Activated CD4-positive, alpha-beta memory T cell treated with anti-CD3 and anti-CD28 coated beads for 36 hours (primary cell): Measurements from ENCODE around the gene ZNF804B. TPM values are rescaled to one million over a fixed set of nuclear protein-coding genes. Genes with fewer than 3 reads are reported as not detected.

Source experiments
- CTCF ChIA-PET: fragments of 350-600 bp; sonication (Branson Sonifier 250); formaldehyde crosslinking; loops from one replicate; lab custom pipeline; 2021; ENCODE audit warnings: antibody characterized with exemption, inconsistent platforms; lab: Charles Lee
- POLR2A ChIA-PET: fragments of 350-600 bp; sonication (Branson Sonifier 250); formaldehyde crosslinking; loops from one replicate; lab custom pipeline; 2021; ENCODE audit warnings: antibody characterized with exemption; lab: Charles Lee
- DNase-seq: peaks from one replicate; pipeline ENCODE4 v3.0.0-alpha.2; 2020
- H3K27ac Mint-ChIP-seq: one replicate; pipeline ENCODE4 v1.8.0; 2021; ENCODE audit warnings: mixed read lengths
- H3K27me3 Mint-ChIP-seq: one replicate; pipeline ENCODE4 v1.8.0; 2021; ENCODE audit warnings: mixed read lengths
- H3K36me3 Mint-ChIP-seq: one replicate; pipeline ENCODE4 v1.8.0; 2021; ENCODE audit warnings: mixed read lengths
- H3K4me1 Mint-ChIP-seq: one replicate; pipeline ENCODE4 v1.8.0; 2021; ENCODE audit warnings: low read depth, mixed read lengths
- H3K4me3 Mint-ChIP-seq: one replicate; pipeline ENCODE4 v1.8.0; 2021; ENCODE audit warnings: mild to moderate bottlenecking, mixed read lengths
- H3K9me3 Mint-ChIP-seq: one replicate; pipeline ENCODE4 v1.8.0; 2021; ENCODE audit warnings: mixed read lengths
- intact Hi-C: fragments of 100-400 bp; cut with micrococcal nuclease; formaldehyde crosslinking; loops from one replicate; pipeline ENCODE4 v1.15.1; 2023
- total RNA-seq, 2 experiments: library from RNA; stranded (reverse); gene quantifications; one replicate each; pipeline ENCODE4 v1.2.3, GENCODE V29; 2021

ZNF804B gene
- not detected for total RNA-seq

DNA sequence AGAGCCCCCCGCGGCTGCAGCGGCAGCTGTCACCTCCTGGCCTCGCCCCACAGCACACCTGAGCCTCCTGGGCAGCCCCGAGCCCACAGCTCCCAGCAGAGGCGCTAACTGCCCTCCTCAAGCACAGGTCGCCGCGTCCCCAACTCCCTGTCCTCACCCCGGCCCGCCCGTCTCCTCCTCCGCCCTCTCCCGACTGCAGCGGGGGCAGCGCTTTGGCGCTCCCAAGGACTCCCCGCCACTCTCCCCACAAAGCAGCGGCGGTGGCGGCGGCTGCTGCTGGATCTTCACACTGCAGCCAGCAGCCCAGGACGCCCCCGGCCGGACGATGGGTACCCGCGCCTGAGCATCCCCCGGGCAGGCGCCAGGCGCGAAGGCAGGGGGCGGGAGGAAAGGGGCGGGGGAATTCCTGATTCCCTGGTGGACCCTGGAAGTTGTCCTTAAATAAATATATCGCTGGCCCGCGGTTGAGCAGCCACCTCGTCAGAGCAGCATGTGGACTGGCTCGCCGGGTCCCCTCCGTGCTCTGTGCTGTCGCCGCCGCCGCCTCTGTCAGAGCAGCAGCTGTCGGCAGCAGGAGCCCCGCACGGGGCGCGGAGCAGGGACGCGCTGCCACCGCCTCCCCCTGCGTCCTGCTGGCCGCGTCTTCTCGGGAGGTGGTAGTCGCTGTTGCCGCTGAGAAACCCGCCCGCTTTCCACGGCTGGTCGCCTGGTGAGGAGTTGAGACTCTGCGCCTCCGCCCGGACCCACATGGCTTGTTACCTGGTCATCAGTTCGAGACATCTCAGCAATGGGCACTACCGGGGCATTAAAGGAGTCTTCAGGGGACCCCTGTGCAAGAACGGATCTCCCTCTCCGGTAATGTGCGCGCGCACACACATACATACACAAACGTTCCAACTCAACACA is at the start of gene ZNF804B:
TSS of gene ZNF804B (plus strand) at position 471 of the 906 bp plus-strand sequence. CDS start at position 748, 277 bp downstream.
- ChIA-PET POLR2A (no interaction called here), CTCF (no interaction called here)
- Mint-ChIP-seq H3K36me3 (no peaks in the 10 kb centered on the region), H3K4me3 (no peak within 1 kb of the TSS), H3K9me3 (no peaks in the 10 kb centered on the region), H3K4me1 (peaks cover 9% of the 10 kb centered on the region), H3K27ac (no peak within 1 kb of the TSS), H3K27me3 (peaks cover 31% of the 10 kb centered on the region)
- DNase-seq = peak; percentile 13
- intact Hi-C loops = loop anchor here (10.0 kb wide), 1 partner anchor 215 kb away; no protein-coding TSS in a partner anchor

- intact Hi-C loops = no loop called here
Measured at GRCh38 chr7:88735920-88736319, 23.6 kb upstream of the ZNF804B start.

DNA sequence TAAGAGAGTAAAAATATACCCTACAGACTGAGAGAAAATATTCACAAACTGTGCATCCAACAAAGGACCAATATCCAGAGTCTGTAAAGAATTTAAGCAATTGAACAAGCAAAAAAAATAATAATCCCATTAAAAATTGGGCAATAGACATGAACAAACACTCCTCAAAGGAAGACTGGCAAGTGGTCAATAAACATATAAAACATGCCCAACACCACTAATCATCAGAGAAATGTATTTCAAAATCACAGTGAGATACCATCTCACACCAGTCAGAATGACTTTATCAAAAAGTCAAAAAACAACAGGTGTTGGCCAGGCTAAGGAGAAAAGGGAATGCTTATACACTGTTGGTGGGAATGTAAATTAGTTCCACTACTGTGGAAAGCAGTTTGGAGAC is 21.9 kb upstream of the ZNF804B start:
- H3K27ac Mint-ChIP-seq = no peak overlapping the region
- intact Hi-C loops = no loop called here
- ChIA-PET POLR2A (no interaction called here), CTCF (no interaction called here)
- no peaks in the 10 kb centered on the region for H3K9me3 Mint-ChIP-seq
- no peaks in the 10 kb centered on the region for H3K4me1 Mint-ChIP-seq
- no peaks in the 10 kb centered on the region for H3K36me3 Mint-ChIP-seq
- DNase-seq = no peak
- no peaks in the 10 kb centered on the region for H3K27me3 Mint-ChIP-seq
- no peak overlapping the region for H3K4me3 Mint-ChIP-seq

More at GRCh38 chr7:88735920-88736319, 23.6 kb upstream of the ZNF804B start:
- Mint-ChIP-seq H3K27me3 (no peaks in the 10 kb centered on the region), H3K4me3 (no peak overlapping the region), H3K9me3 (no peaks in the 10 kb centered on the region), H3K27ac (no peak overlapping the region), H3K36me3 (no peaks in the 10 kb centered on the region), H3K4me1 (no peaks in the 10 kb centered on the region)
- CTCF ChIA-PET = no interaction called here
- POLR2A ChIA-PET = no interaction called here
- DNase-seq = no peak

GRCh38 chr7:88746126-88746525 is 13.4 kb upstream of the ZNF804B start:
- H3K9me3 Mint-ChIP-seq = no peaks in the 10 kb centered on the region
- no peak for DNase-seq
- POLR2A ChIA-PET = no interaction called here
- H3K27me3 Mint-ChIP-seq = no peaks in the 10 kb centered on the region
- intact Hi-C loops = no loop called here
- CTCF ChIA-PET = no interaction called here
- no peak overlapping the region for H3K4me3 Mint-ChIP-seq
- H3K36me3 Mint-ChIP-seq = no peaks in the 10 kb centered on the region
- no peak overlapping the region for H3K27ac Mint-ChIP-seq
- no peaks in the 10 kb centered on the region for H3K4me1 Mint-ChIP-seq

GRCh38 chr7:88756802-88757201 is 2.7 kb upstream of the ZNF804B start:
- DNase-seq = no peak
- ChIA-PET POLR2A (no interaction called here), CTCF (no interaction called here)
- peaks cover 34% of the 10 kb centered on the region for H3K27me3 Mint-ChIP-seq
- peaks cover 9% of the 10 kb centered on the region for H3K4me1 Mint-ChIP-seq
- H3K9me3 Mint-ChIP-seq = no peaks in the 10 kb centered on the region
- intact Hi-C loops = no loop called here
- H3K27ac Mint-ChIP-seq = no peak overlapping the region
- H3K36me3 Mint-ChIP-seq = no peaks in the 10 kb centered on the region
- no peak overlapping the region for H3K4me3 Mint-ChIP-seq

DNA sequence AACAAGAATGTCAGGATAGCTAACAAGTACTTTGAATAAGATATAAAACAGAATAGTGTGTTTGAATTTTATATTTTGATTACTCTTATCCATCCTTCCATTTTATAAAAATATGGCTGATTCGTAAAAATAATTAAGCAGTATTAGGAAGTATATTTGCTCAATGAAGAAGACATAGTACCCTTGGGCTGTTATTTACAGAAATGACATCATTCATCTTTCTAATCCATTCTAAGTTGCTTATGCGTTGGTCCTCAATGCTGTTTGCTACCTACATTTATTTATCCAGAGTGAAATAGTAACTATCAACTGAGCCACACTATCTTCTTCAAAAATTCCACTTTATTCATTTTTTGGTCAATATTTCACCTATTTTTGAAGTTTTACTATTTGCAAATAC is 2.1 kb upstream of the ZNF804B start:
- intact Hi-C loops = no loop called here
- no peak for DNase-seq
- no peaks in the 10 kb centered on the region for H3K9me3 Mint-ChIP-seq
- POLR2A ChIA-PET = no interaction called here
- CTCF ChIA-PET = no interaction called here
- H3K4me3 Mint-ChIP-seq = no peak overlapping the region
- H3K36me3 Mint-ChIP-seq = no peaks in the 10 kb centered on the region
- H3K27ac Mint-ChIP-seq = no peak overlapping the region
- peaks cover 35% of the 10 kb centered on the region for H3K27me3 Mint-ChIP-seq
- peaks cover 9% of the 10 kb centered on the region for H3K4me1 Mint-ChIP-seq

GRCh38 chr7:88758381-88759229 is 895 bp upstream of the ZNF804B start:
- Mint-ChIP-seq H3K36me3 (no peaks in the 10 kb centered on the region), H3K27ac (no peak overlapping the region), H3K27me3 (peaks cover 35% of the 10 kb centered on the region), H3K4me1 (peaks cover 9% of the 10 kb centered on the region), H3K9me3 (no peaks in the 10 kb centered on the region), H3K4me3 (no peak overlapping the region)
- ChIA-PET CTCF (no interaction called here), POLR2A (no interaction called here)
- intact Hi-C loops = no loop called here
- DNase-seq = peak; percentile 19

DNA sequence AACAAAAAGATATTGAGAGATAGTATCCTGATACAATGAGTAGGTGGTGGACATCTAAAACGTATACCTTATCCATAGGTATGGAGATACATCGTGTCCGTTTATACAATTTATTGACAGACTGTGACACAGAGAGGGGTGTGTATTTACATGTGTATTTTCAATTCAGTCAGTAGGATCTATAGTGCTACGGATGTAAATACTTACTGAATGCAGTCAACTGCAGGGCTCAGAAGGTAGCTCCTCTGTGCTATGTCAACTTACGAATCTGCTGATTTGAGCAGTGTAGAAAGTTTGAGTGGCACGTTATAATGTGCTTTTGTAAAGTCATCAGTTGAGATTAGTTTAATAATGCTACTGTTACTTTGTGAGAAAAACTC is 626 bp downstream of the ZNF804B start:
- no peak for DNase-seq
- H3K4me3 Mint-ChIP-seq = no peak overlapping the region
- H3K4me1 Mint-ChIP-seq = peaks cover 9% of the 10 kb centered on the region
- POLR2A ChIA-PET = no interaction called here
- H3K9me3 Mint-ChIP-seq = no peaks in the 10 kb centered on the region
- H3K27me3 Mint-ChIP-seq = peaks cover 28% of the 10 kb centered on the region
- H3K36me3 Mint-ChIP-seq = no peaks in the 10 kb centered on the region
- intact Hi-C loops = loop anchor here (10.0 kb wide), 1 partner anchor 215 kb away; no protein-coding TSS in a partner anchor
- no peak overlapping the region for H3K27ac Mint-ChIP-seq
- CTCF ChIA-PET = no interaction called here

GRCh38 chr7:88761779-88762178 is 2.3 kb downstream of the ZNF804B start:
- ChIA-PET POLR2A (no interaction called here), CTCF (no interaction called here)
- DNase-seq = no peak
- H3K27me3 Mint-ChIP-seq = peaks cover 25% of the 10 kb centered on the region
- intact Hi-C loops = loop anchor here (10.0 kb wide), 1 partner anchor 217 kb away; no protein-coding TSS in a partner anchor
- H3K4me1 Mint-ChIP-seq = peaks cover 9% of the 10 kb centered on the region
- no peak overlapping the region for H3K4me3 Mint-ChIP-seq
- no peak overlapping the region for H3K27ac Mint-ChIP-seq
- H3K9me3 Mint-ChIP-seq = no peaks in the 10 kb centered on the region
- no peaks in the 10 kb centered on the region for H3K36me3 Mint-ChIP-seq

DNA sequence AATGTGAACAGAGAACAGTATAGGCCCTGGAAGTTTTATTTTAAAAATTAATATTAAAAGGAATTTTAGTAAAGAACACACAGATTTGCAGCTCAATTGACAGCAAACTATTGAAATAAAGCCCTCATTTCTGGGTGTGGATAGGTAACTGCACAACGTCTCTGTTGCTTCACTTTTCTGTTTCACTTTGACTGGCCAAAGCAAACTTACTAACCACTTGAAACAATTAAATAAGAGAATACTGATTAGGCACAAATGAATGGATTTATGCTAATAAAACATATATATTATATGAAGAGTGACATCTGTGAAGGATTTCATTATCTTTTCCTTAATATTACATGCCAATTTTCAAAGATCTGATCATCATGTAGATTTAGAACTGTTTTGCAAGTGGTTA is 11.9 kb downstream of the ZNF804B start:
- H3K4me1 Mint-ChIP-seq = no peaks in the 10 kb centered on the region
- peaks cover 3% of the 10 kb centered on the region for H3K27me3 Mint-ChIP-seq
- no peak overlapping the region for H3K27ac Mint-ChIP-seq
- DNase-seq = no peak
- no peaks in the 10 kb centered on the region for H3K9me3 Mint-ChIP-seq
- POLR2A ChIA-PET = no interaction called here
- no peaks in the 10 kb centered on the region for H3K36me3 Mint-ChIP-seq
- CTCF ChIA-PET = no interaction called here
- intact Hi-C loops = no loop called here
- no peak overlapping the region for H3K4me3 Mint-ChIP-seq

GRCh38 chr7:88772776-88773175 is 13.3 kb downstream of the ZNF804B start:
- Mint-ChIP-seq H3K4me1 (no peaks in the 10 kb centered on the region), H3K27ac (no peak overlapping the region), H3K4me3 (no peak overlapping the region), H3K9me3 (no peaks in the 10 kb centered on the region), H3K27me3 (peaks cover 3% of the 10 kb centered on the region), H3K36me3 (no peaks in the 10 kb centered on the region)
- ChIA-PET POLR2A (no interaction called here), CTCF (no interaction called here)
- no peak for DNase-seq
- intact Hi-C loops = no loop called here

DNA sequence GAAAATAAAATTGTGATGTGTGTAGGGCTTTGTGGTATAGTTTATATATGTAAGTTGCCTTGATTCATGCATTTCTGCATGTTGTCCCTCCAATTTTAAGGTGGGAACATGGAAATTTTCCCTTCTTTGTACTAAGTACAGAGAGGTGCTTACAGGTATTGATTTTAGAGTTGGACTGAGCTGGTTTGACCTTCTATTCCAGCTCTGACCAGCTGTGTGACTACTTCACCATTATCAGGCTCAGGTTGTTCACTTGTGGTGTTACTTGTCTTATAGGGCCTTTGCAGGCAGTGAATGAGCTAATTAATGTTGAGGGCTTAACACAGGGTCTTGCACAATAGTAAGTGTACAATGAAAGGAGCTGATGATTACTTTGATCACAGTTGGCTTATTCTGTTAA is 16.3 kb downstream of the ZNF804B start:
- Mint-ChIP-seq H3K36me3 (no peaks in the 10 kb centered on the region), H3K9me3 (no peaks in the 10 kb centered on the region), H3K4me1 (no peaks in the 10 kb centered on the region), H3K4me3 (no peak overlapping the region), H3K27me3 (no peaks in the 10 kb centered on the region), H3K27ac (no peak overlapping the region)
- DNase-seq = no peak
- POLR2A ChIA-PET = no interaction called here
- CTCF ChIA-PET = no interaction called here
- intact Hi-C loops = no loop called here
